Upper lobe of right lung (tissue), 1 donor: ENCODE measurements around the gene PLEKHJ1. TPM values are rescaled to one million over a fixed set of nuclear protein-coding genes. Genes with fewer than 3 reads are reported as not detected.
A peak's percentile ranks its signal among the peaks of the same experiment; 100 is the strongest.

Experiments
- ATAC-seq: fragments of 200-7000 bp; cut with Tn5 transposase; one replicate; pipeline ENCODE4 v1.9.1; 2020; ENCODE audit warnings: mild to moderate bottlenecking, moderate library complexity
- DNase-seq: peaks from one replicate; pipeline ENCODE4 v3.0.0-alpha.2; 2020
- H3K27ac ChIP-seq: fragments of 200-600 bp; one replicate; pipeline ENCODE4 v1.8.0; 2022
- H3K27me3 ChIP-seq: fragments of 200-600 bp; one replicate; pipeline ENCODE4 v1.8.0; 2022; ENCODE audit warnings: mild to moderate bottlenecking
- H3K36me3 ChIP-seq: fragments of 200-600 bp; one replicate; pipeline ENCODE4 v1.8.0; 2022
- H3K4me1 ChIP-seq: fragments of 200-600 bp; one replicate; pipeline ENCODE4 v1.8.0; 2022
- H3K4me3 ChIP-seq: fragments of 200-600 bp; one replicate; pipeline ENCODE4 v1.8.0; 2022; ENCODE audit warnings: mild to moderate bottlenecking
- H3K9me3 ChIP-seq: fragments of 200-600 bp; one replicate; pipeline ENCODE4 v1.8.0; 2022
- CTCF ChIP-seq: fragments of 200-600 bp; IDR thresholded peaks from one replicate; pipeline ENCODE4 v1.8.0; 2022; ENCODE audit warnings: antibody characterized with exemption
- intact Hi-C: fragments of 100-400 bp; cut with DNase I; formaldehyde crosslinking; loops from one replicate; pipeline ENCODE4 v1.11.0; 2022
- total RNA-seq: library from RNA; stranded (reverse); fragmentation: NEBNext Ultra II Directional; extraction: Animal tissue kit (Norgen Biotek cat#: 25700); gene quantifications from one replicate; pipeline ENCODE4 v1.2.1, GENCODE V29; 2021
- donor health status: DM: no; HTN: yes; CAD: no; lungs with severe emphysema.

PLEKHJ1 gene
- total RNA-seq, 1 donor from 2014 or later: 54.6 TPM

DNA sequence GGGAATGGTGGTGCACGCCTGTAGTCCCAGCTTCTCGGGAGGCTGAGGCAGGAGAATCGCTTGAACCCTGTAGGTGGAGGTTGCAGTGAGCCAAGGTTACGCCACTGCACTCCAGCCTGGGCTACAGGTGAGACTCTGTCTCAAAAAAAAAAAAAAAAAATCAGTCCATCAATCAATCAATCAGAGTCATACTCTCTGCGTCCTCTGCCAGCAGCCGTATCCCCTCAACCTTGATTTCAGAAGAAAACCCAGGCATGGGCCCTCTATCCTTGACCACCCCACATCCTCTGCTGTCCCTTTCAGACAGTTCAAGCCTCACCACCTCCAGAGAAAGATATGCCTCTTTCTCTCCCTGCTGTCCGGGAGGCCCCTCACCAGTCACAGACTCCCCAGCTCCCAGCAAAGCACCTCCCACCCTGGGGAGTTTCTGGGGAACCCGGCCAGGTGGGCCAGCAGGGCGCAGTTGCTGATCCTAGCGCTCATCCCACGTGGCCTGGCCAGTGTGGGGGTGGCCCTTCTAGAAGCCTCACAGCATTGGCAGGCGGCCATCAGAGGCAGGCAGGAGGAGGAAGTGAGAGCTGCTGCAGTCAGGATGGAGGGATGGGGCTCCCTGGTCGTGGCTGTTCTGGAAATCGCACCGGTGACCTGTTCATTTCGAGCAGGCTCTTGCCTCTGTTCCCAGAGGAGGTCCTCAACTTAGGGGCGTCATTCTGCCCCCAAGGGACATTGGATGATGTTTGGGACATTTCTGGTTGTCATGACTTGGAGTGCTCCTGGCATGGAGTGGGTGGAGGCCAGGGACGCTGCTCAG lies 30.3 kb upstream of the PLEKHJ1 start:
- Histone ChIP-seq H3K4me3 (no peak overlapping the region), H3K9me3 (no peaks in the 10 kb centered on the region), H3K36me3 (peaks cover 3% of the 10 kb centered on the region), H3K27me3 (no peaks in the 10 kb centered on the region), H3K27ac (peak overlapping the region; percentile 14), H3K4me1 (peaks cover 34% of the 10 kb centered on the region)
- TF ChIP-seq CTCF: no peak
- intact Hi-C loops: no loop called here
- peak; percentile 47 for ATAC-seq
- peak; percentile 95 for DNase-seq

- Histone ChIP-seq H3K27me3 (no peaks in the 10 kb centered on the region), H3K4me3 (no peak overlapping the region), H3K4me1 (peaks cover 16% of the 10 kb centered on the region), H3K27ac (no peak overlapping the region), H3K9me3 (no peaks in the 10 kb centered on the region), H3K36me3 (no peaks in the 10 kb centered on the region)
- peak; percentile 66 for TF ChIP-seq CTCF
- ATAC-seq (peak; percentile 45), DNase-seq (peak; percentile 68)
- intact Hi-C loops: no loop called here
Measured at GRCh38 chr19:2261438-2262172, 25.5 kb upstream of the PLEKHJ1 start.

- Histone ChIP-seq H3K4me1 (peaks cover 8% of the 10 kb centered on the region), H3K36me3 (no peaks in the 10 kb centered on the region), H3K4me3 (no peak overlapping the region), H3K9me3 (no peaks in the 10 kb centered on the region), H3K27ac (no peak overlapping the region), H3K27me3 (no peaks in the 10 kb centered on the region)
- DNase-seq: no peak
- TF ChIP-seq CTCF: no peak
- ATAC-seq: no peak
- intact Hi-C loops: no loop called here
Measured at GRCh38 chr19:2260341-2260805, 24.2 kb upstream of the PLEKHJ1 start.

GRCh38 chr19:2259336-2259735 lies 23.2 kb upstream of the PLEKHJ1 start:
- no peaks in the 10 kb centered on the region for H3K9me3 ChIP-seq
- ATAC-seq: no peak
- DNase-seq: no peak
- H3K36me3 ChIP-seq: no peaks in the 10 kb centered on the region
- intact Hi-C loops: no loop called here
- H3K27ac ChIP-seq: no peak overlapping the region
- no peak overlapping the region for H3K4me3 ChIP-seq
- no peak for TF ChIP-seq CTCF
- no peaks in the 10 kb centered on the region for H3K27me3 ChIP-seq
- H3K4me1 ChIP-seq: peaks cover 4% of the 10 kb centered on the region

GRCh38 chr19:2255982-2256685 lies 20.0 kb upstream of the PLEKHJ1 start, which contains the start of gene JSRP1:
JSRP1 (minus strand) TSS chr19:2256417; CDS start chr19:2255314, 1,103 bp downstream.
- no peak within 1 kb of the TSS for H3K4me3 ChIP-seq
- H3K9me3 ChIP-seq: no peaks in the 10 kb centered on the region
- peaks cover 28% of the 10 kb centered on the region for H3K27me3 ChIP-seq
- intact Hi-C loops: no loop called here
- no peak for TF ChIP-seq CTCF
- peak; percentile 8 for ATAC-seq
- peaks cover 23% of the 10 kb centered on the region for H3K4me1 ChIP-seq
- H3K36me3 ChIP-seq: no peaks in the 10 kb centered on the region
- no peak within 1 kb of the TSS for H3K27ac ChIP-seq
- DNase-seq: no peak
